ENCODE measurements around the gene CACHD1.

GRCh38 chr1:64469116-64469976 is 583 bp upstream of the CACHD1 start:
- TF ChIP-seq RAD21 (conservative IDR thresholded peaks at IDR 0.05 in 1 of 2, IDR thresholded peaks at IDR 0.05 in 1 of 2) (no peak), EHMT2 (IDR thresholded peaks at IDR 0.05; ENCODE audit: low read depth) (no peak), CTCF (IDR thresholded peaks at IDR 0.05) (no peak), SMC3 (IDR thresholded peaks at IDR 0.05) (no peak), POLR2A (IDR thresholded peaks at IDR 0.05; ENCODE audit: low read length) (no peak), FOXS1 (CRISPR knock-in tag; IDR thresholded peaks at IDR 0.05) (no peak), JUNB (IDR thresholded peaks at IDR 0.05) (no peak), REST (IDR thresholded peaks at IDR 0.05) (no peak), HDAC2 (IDR thresholded peaks at IDR 0.05) (no peak)
